ENCODE measurements around the gene GON4L.

GRCh38 chr1:155725142-155725541 lies 131.9 kb downstream of the GON4L start:
- TF ChIP-seq CTCF (IDR thresholded peaks at IDR 0.05) (no peak), POLR2A (IDR thresholded peaks at IDR 0.05) (no peak)

All from esophagus squamous epithelium (tissue), 4 donors.